Activated naive CD4-positive, alpha-beta T cell treated with anti-CD3 and anti-CD28 coated beads, Interleukin-2, amount 50 U/mL, for 16 hours (primary cell): ENCODE data around the gene CMKLR1.

Experiments used
- DNase-seq: peaks from one replicate; pipeline ENCODE4 v3.0.0-alpha.2; 2020

CMKLR1 gene

DNA sequence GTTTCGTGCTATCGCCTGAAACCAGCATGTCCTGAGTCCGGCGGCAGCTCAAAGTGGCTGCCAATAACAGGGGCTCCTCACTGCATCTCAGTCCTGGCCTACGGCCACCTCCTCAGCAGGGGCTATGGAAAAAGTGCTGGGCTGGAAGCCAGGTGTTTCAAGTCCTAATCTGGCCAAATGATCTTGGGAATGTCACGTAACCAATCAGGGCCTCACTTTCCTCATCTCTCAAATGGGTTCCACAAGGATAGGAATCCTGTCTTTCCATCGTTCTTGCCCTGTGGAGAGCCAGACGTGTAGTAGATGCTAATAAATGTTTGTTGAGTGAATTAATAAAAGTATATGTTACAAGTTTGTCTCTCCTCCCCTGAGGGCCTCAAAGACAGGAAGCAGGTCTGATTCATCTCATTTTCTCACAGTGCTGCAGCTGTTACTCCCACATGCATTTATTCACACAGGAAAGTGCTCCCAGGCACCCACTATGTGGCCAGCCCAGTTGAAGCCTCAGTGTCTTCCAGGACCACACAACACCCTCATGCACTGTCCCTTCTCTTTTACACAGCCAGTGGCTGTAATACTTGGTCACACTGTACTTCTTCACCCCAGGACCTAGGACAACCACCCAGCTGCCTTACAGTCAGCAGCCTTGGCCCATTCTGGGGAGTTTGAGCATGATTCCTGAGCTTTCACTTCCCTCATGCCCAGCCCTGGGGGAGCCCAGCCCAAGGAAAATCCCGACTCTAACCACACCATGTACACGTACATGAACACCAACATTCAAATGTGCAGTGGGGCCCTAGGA is 5.0 kb downstream of the CMKLR1 start:
- DNase-seq: no peak

DNA sequence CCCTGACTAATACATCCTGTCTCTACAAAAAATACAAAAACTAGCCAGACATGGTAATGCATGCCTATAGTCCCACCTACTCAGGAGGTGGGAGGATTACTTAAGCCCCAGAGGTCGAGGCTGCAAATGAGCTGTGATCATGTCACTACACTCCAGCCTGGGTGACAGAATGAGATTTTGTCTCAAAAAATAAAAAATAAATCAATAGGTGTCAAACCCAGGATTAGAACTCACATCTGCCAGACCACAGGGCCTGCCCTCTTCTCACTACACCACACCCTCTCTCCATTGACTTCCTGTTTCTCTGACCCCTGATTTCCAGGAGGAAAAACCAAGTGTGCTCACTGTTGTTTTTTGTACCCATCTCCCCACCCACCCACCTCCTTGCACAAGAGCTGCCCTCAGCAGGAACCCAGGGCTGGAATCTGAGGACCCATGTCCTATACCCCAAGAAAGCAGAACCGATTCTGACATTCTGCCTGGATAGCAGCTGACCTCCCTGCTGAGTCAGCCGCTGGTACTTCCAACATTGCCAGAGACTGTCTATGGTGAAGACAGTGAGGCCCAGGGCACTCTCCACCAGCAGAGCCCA is 6.2 kb downstream of the CMKLR1 start:
- DNase-seq: no peak

DNA sequence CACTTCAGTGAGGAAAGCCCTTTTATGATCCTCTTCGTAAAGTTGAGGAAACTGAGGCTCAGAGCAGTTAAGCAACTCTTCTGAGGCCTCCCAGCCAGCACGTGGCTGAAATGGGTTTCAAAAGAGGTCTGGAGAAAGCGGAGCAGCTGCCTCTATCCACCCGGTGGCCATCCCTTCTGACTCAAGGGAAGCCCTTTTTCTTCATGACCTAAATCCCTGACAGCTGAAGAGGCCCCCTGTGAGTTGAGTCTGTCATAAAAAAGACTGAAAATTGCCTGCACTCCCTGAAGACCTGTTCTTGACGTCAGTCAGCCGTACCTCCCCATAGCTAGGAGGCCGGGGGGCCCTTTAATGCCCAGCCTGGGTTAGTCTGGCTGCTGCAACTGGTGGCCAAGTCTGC is 10.7 kb downstream of the CMKLR1 start:
- DNase-seq: no peak

DNA sequence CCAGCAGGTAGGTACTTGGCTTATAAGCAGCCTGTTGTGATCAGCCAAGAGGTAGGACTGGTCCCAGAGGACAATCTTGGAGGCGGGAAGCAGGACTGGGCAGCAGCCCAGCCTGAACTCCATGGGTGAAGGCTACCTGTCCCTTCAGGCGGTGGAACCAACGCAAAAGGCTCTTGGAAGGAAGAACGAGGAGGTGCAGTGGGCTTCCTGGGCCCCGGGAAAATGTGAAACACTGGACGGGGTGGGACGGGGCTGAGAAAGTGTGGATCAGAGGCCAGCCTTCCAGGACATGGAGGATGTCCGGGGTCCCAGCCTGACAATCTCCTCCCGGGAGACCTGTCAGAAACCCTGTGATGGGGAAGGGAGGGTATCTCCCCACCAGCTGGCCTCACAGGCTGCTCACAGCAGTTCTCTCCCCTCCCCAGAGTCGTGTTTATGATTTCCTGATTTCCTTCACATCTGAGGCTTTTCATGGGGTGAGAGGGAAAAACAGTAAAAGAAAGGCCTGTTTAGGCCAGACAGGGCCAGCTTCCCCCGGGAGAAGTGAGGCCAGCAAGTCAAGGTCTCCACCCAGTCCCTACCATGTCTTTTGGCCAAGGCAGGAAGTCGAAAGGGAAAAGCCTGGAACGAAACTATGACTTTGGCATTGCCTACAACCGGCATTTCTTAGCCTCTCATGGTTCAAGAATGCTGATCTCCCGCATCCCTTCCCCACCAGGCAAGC is 11.3 kb downstream of the CMKLR1 start:
- DNase-seq: no peak

DNA sequence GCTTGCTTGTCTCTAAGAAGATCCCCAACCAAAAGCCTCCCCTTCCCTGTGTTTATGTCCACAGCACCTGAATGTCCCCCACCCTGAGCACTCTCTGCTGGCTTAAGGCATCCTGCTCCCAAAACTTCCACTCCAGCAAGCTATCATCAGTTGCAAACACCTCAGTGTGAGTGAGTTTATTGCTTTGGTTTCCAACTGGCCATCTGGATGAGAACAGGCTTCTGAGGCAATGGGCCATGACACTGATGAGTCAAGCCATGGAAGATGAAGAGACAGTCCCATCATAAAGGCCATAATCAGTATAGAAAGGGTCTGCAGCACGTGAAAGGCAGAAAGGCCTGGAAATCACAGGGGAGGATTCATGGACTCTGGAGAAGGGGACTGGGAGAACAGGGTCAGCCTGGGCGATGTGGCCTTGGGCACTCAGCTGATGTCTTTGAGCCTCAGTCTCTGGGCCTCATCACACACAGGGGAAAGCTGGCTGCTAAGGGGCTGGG is 12.8 kb downstream of the CMKLR1 start:
- no peak for DNase-seq

DNA sequence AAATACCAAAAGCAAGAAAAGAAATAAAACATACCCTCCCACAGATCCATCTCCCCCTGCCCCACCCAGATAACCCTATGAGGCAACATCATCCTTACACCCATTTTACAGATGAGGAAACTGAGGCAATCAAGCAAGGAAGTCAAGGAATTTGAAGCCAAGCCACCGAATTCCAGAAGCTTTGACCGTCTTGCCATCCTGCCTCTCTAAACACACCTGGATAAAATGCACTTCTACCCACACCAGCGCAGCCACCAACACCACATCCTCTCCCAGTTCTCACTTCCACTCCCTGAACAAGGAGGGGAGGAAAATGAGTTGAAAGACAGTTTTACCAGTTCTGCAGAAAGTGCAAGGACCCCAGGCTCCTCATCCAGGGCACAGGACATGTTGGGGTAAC is 13.6 kb downstream of the CMKLR1 start:
- DNase-seq: no peak

DNA sequence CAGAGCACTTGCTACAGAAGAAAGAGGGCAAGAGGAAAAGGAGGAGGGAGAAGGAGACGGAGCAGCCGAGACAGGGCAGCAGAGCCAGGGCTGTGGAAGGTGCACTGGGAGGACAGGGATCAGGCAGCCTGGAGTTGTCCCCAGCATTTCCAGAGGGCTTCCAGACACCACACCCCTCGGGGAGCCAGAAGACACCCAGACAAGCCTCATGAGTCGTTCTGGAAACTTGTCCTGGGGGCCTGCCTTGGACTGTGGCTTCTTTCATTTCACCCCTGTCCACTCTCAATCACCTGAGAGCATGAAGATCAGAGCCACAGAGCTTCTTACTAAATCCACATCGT is 14.1 kb downstream of the CMKLR1 start:
- no peak for DNase-seq

DNA sequence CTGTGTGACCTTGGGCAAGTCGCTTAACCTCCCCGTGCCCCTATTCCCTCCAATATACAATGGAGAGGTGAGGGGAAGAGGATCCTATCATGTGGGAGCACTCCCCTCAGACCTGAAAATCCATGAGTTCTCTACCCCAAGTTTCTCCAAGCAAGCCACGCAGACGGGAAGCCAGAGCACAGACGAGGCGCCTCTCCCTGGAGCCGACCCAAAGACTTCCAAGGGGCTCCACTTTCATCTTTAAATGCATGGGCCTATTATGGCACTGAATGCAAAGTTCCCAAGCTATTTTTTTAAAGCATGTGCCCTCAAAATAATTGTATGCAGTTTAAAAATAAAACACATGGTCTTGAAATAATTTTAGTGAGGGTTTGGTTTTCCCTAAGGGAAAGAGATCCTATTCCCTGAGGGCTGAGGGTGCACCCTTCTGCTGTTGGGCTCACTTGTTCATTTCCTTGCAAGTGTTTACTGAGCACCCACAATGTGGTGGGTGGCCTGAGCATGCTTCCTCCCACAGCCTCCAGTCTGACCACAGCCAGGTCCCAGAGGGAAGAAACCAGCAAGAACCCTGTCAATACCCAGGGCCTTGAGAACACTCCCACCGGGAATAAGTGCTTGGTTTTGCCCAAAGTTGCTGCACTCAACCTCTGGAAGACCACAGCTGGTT is 14.6 kb downstream of the CMKLR1 start:
- DNase-seq: no peak

DNA sequence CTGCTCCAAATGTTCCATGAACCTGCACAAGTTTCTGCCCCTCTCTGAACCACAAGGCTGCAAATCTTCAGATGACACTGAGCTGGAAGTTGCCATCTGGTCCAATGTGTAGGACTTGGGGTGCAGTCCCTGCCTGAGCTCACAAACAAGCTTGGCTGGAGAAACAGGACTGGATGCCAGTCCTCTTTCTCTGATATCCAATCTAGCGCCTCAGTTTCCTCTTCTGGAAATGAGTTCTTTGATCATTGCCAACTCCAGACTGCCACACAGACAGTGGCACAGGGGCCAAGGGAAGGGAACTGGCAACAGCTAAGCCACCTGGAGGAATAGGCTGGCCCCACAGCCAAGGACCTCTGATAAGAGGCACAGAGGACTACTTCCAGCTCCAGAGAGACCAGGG is 15.5 kb downstream of the CMKLR1 start:
- no peak for DNase-seq

DNA sequence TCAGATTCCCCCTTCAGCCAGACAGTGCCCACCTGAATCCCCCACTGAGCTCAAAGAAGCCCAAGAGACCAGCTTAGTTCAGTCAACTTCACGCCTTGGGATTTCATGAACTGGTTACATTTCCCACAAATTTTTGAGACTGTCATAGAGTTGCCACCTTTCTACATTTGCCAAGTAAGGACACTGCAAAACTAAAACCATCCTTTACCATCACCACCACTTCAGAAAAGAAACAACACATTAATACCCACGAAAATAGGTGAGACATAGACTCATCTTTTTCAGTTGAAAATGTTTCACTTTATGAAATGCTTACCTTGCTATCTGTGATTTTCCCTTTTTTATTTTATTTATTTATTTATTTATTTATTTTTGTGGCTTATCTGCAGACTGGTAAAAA is 16.1 kb downstream of the CMKLR1 start:
- no peak for DNase-seq

DNA sequence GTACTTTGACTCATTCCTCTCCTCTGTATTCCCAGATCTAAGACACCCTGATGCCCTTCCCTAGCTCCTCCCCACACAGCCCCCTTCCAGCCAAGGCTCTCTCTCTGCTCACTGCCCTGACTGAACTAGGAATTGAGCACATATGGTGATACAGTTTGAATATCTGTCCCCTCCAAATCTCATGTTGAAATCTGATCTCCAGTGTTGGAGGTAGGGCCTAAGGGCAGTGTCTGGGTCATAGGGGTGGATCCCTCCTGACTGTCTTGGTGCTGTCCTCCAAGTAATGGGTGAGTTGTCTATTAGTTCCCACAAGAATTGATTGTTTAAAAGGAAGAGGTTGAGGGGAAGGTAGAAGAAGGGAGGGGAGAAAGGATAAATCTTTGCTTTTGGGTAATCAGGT is 17.4 kb downstream of the CMKLR1 start:
- DNase-seq: no peak

DNA sequence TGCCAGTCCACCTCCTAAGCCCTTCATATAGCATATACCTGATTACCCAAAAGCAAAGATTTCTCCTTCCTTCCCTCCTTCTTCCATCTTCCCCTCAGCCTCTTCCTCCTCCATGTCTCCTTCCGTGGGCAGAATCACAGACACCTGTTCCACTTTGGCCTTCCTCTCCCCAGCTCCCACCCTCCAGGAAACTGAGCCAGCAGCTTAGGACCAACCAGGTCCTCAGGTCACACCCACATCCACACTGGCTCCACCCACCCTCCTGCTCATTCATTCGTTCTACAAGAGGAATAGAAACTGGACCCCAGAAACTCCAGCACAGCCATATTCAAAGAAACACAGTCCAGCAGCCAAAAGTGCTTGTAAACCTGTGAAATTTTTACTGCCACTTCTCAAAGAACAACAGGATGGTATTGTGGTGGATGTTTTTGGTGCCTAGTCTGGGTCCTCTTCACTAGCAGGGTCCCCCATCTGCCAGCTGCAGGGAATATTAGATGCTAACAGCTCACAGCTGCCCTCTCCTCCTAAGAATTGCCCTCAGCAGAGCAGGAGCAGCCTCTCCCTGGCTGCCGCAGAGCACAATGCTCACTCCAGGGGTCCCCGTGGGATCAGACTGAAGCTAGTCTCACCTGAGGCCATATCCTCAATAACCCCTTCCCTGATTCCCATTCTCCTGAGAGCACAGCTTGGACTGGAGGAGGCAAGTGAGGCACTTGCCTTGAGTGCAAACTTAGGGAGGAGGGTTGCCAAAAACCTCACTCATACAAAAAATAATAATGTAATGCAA is 18.4 kb downstream of the CMKLR1 start:
- DNase-seq: no peak

DNA sequence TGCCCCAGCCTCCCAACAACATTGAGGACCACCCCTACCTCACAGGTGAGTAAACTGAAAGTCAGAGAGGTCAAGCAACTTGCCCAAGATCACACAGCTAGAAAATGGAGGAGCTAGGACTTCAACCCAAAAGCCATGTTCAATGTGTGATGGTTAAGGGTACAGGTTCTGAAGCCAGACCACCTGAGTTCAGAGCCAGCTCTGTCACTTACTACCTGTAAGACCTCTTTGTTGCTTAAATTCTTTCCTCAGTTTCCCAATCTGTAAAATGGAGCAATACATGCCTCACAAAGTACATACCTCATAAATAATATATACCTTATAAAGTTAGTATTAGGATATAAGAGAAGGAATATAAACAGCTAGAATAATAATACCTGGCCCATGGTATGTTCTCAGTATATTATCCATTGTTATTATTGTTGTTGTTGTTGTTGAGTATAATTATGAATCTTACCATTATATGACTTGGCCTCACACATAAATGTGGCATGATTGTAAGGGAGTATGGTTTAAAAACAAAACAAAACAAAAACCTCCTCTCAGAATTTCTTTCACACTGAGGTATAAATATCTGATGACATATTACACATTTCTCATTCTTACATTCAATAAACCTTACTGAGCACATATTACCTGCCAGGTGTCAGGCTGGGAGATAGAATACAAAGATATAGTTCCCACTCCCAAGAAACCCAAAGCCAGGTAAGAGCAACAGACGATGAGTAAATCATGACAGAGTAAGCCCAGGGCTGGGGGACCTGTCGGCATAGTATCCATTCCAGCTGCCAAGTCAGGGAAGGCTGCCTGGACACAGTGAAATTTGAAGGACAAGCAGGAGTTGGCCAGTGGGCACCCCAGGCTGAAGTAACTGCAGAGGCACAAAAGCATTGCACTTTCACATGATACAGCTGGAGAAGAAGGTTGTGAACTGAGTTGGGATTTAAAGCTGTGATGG is 19.6 kb downstream of the CMKLR1 start:
- no peak for DNase-seq

DNA sequence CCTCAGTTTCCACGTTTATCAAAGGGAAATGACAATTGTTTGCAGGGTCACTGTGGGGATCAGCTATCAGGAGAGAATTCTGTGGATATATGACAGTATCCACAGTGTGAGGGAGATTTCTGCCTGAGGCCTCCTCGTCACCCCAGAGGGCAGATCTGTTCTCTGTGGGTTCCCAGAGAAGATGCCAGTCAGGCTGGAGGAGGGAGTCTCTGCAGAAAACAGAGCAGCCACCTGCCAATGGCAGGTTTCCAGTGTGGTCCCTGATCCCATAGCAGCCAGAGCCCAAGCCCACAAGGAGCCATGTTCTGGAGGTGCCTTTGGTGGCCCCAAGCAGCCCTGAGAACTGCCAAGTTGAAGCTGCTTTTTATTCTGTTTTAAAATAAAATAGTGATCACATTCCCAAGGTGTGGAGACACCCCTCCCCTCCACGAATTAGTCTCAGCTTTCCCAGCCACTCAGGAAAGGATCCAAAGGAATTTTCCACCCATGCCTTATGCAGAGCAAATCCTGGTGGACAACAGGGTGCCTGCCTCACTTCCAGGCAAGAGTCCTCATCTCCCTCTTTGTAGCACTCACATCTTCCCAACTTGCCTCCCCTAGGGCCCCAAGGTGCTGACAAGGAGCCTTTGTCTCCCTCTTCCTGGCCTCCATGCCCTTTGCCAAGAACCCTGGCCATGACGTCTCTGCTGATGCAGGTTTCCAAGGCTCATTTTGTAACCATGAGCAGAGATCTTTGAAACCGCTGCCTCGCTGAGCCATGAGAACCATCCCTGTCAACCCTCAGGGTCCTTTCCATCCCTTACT is 20.4 kb downstream of the CMKLR1 start:
- no peak for DNase-seq

DNA sequence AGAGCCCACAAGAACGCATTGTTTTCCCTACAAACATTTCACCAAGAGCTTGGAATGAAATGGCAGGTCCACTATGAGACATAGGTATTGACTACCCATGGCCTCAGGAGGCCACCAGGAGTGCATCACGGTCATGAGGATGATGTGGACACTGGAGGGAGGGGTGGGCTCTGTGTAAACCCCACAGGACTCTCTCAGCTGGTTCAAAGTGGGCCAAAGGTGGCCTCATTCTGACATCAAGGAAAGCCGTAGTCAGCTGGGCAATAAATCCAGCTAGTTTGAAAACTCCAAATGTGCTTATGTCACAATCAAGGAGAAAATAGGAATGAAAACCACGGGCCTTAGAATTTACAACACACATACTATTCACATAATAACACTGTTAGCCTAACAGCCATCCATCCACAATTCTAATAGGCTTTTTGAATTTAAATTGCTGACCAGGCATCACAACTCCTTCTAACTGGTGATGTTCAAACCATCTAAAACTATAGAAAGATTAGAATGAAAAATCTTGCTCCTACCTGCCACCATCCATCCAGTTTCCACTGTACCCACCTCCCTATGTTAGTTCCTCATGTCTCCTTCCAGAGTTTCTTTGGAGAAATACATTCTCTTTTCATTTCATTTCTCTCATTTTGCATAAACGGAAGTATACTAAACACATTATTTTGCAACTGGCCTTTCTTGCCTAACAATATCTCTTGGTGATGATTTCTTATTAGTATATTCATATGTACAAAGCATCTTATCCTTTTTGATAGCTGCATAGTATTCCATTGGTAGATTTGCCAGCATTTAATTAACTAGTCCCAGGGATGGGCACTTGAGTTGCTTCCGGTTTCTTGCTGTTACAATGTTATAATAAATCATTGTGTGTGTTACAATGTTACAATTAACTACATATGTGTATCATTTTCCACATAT is 21.5 kb downstream of the CMKLR1 start:
- DNase-seq: no peak

DNA sequence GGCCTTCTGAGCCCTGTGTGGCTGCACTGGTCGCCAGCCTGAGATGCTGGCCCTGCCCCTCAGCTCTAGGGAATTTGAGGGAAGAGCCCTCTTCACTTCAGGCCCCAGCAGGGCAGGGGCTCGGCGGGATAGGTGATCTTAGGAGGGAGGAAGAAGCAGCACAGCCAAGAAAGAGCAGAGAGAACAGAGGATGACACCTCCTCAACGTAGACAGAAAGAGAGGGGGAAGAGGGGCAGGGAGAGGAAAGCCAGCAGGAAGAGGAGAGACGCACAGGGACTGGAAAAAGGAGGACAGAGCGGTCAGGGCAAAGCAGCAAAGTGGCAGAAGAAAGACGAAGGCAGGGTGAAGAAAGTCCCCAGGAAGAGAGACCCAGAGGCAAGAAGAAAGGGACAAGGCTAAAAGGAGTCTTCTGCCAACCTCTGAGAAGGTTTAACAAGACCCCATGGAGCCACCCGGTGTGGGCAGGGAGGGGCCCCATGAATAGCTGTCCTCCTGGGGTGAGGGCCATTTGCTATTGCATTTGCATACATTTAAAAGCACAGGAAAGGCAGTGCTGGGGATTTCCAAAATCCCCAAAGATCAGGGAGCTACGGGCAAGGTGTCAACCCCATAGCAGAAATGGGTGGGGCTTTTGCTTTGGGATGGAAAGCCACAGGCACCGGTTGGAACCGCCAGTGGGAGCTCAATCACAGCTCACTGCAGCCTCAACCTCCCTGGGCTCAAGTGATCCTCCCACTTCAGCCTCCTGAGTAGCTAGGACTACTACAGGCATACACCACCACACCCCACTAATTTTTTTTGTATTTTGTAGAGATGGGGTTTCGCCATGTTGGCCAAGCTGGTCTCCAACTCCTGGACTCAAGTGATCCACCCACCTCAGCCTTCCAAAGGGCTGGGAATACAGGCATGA is 22.7 kb downstream of the CMKLR1 start:
- DNase-seq: no peak

DNA sequence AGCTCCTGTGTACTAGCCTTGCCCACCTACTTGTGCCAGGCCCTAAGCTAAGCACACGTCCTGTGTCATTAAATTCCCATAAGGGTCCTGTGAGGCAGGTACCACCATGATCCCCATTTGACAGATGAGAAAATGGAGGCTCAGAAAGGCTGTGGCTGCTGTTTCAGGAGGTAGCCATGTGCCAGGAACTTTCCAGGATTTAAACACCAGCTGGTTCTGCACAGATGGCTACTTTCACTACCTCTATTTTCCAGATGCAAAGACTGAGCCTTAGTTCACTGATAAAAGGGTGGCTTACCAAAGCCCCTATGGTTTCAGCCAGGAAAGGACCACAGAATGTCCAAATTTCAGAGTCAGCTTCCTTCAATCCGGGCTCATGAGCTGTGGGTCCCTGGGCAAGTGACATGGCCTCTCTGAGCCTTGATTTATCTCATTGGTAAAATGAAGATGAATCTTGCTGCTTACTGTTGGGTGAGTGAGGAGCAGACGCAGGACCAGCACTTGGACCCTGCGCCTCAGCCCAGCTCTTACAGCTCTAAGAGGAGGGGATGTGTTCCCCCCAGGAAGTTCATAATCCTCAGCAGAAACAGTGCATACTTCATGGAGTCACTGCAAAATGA is 23.5 kb downstream of the CMKLR1 start:
- no peak for DNase-seq
